GM21723 (cell line): ENCODE measurements around the gene CEP63.
"Not testable (repeated sequence)": the region's sequence is repeated elsewhere in the genome, so short reads cannot be mapped to it uniquely, and the experiment has no call there.

Experiments
- ATAC-seq: cut with Tn5 transposase; IDR thresholded peaks from one replicate; pipeline ENCODE4 v1.9.1; 2021; ENCODE audit warnings: mild to moderate bottlenecking, moderate library complexity; ENCODE audit not compliant: unreplicated experiment

The CEP63 gene

GRCh38 chr3:134567605-134568004 lies 81.7 kb downstream of the CEP63 start:
- no peak for ATAC-seq

GRCh38 chr3:134568790-134569189 lies 82.9 kb downstream of the CEP63 start:
- ATAC-seq, result no peak

- ATAC-seq, result not testable (repeated sequence)
These were observed 84.0 kb downstream of the CEP63 start for GRCh38 chr3:134569899-134570298.

GRCh38 chr3:134576426-134576825 lies 90.6 kb downstream of the CEP63 start:
- ATAC-seq, result no peak

GRCh38 chr3:134576831-134577230 lies 91.0 kb downstream of the CEP63 start:
- ATAC-seq, result no peak

DNA sequence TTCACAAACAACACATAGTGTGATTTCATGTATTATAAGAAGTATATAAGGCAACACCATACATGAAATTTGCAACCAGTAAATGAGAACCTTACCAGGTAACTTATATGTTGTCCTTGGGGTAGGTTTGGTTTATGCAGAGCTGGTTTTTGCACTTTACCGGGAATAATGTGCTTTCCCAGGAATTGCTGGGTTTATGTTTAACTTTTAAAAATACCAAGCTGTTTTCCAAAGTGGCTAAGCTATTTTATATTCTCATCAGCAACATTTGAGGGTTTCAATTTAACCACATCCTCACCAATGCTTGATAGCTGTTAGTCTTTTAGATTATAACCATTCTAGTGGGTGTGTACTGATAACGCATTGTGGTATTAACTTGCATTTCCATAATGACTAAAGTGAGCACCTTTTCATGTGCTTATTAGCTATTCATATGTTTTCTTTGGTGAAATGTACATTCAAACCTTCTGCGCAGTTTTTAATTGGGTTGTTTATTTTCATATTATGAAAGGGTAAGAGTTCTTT lies 93.3 kb downstream of the CEP63 start:
- no peak for ATAC-seq

GRCh38 chr3:134590766-134591165 lies 104.9 kb downstream of the CEP63 start:
- ATAC-seq, result no peak

- no peak for ATAC-seq
These were observed 106.9 kb downstream of the CEP63 start for GRCh38 chr3:134592806-134593205.

DNA sequence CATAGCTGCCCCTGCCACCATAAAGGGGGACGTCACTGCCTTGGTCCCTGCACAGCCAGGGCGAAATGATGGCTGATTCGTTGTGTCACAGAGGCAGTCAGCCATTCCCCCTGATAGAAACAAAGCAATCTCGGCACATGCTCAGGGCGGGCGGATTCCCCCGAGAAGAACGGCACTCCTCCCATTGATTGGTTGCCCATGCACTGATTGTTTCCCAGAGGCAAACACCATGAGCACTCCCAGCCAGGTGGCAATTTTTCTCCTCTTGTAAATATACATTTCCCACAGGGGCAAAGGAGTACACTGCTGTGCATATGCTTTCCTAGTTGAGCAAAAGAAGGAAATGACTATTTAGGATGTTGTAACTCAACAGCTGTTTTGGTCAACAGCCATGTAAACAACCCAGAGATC lies 108.5 kb downstream of the CEP63 start:
- no peak for ATAC-seq

DNA sequence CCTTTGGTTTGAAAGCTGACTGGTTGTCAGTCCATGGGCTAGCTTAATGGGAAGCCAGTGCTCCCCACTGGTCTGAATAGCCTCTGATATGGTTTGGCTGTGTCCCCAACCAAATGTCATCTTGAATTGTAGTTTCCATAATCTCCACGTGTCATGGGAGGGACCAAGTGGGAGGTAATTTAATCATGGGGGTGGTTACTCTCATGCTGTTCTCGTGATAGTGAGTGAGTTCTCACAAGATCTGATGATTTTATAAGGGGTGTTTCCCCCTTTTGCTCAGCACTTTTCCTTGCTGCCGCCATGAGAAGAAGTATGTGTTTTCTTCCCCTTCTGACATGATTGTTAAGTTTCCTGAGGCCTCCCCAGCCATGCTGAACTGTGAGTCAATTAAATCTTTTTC lies 109.1 kb downstream of the CEP63 start:
- not testable (repeated sequence) for ATAC-seq

GRCh38 chr3:134597390-134597970 lies 111.6 kb downstream of the CEP63 start:
- ATAC-seq, result no peak

- ATAC-seq, result no peak
These were observed 113.1 kb downstream of the CEP63 start for GRCh38 chr3:134598763-134599545.

DNA sequence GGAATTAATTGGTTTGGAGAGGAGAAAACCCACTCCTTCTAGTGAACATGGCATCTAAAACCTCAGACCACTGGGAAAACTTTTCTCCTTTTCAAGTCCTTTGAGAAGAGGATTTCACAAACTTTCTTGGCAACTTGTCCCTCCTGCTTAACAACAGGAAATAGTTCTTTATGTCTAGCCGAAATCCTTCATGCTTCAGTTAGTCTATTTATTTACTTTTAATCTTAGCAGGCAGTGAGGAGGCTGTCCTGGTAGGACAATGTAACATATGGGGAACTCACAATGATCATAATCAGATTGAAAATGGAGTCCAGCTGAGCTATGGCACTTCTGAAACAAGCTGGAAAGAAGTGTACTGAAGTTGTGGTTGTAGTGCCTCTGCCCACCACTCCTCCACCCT lies 114.3 kb downstream of the CEP63 start:
- ATAC-seq, result no peak

DNA sequence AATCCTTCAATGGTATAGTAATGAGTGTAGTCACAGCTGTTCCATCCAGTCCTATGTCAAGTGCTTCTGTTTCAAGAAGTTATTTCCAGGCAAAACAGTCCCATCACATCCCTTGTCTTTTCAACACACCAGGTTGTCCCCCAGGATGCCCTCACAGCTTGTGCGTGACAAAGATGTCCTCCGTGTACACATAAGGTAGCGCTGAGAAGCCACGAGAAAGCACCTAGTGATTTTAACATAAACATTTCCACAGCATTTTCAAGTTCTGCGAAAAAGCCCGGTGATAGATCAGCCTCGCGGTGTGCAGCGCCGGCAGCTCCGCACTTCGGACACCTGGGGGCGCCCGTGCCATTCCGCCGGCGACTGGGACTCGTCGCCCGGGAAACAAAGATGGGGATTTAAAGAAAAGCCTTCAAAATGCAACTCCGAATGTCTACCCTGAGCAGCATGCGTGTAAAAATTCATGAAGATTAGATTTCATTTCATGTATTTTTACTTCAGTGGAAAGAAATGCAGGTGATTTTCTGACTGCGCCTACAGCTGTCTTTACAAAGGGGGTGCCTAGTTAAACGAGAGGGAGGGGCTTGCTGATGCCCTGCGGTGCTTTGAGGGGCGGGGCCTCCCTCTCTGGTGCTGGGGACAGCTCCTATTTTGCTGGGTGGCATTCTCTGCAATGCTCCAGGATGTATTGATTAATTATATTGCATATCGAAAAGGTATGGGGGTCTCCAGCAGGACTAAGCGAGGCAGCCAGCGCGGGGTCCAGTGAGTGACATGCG lies 115.0 kb downstream of the CEP63 start:
- ATAC-seq, result peak; percentile 78

GRCh38 chr3:134601539-134602439 lies 115.9 kb downstream of the CEP63 start:
- ATAC-seq, result no peak

DNA sequence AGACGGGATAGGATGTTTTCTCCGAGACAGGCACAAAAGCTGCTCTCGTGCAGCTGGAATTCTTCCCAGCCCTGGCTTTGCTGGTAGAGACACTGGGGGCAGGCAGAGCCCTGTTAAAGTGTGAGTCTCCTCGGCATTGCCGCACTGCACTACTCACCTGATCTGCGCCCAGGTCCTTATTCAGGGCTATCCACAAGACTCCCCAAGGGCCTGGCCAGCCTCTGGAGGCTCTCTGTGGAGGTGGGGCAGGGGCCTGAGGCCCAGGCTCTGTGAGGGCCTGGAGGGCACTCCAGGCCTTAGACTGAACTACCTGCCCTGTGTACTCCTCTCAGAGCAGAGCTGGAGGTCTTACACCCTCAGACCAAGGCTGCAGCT lies 116.6 kb downstream of the CEP63 start:
- ATAC-seq, result no peak

- ATAC-seq, result no peak
These were observed 117.6 kb downstream of the CEP63 start for GRCh38 chr3:134603480-134603879.

DNA sequence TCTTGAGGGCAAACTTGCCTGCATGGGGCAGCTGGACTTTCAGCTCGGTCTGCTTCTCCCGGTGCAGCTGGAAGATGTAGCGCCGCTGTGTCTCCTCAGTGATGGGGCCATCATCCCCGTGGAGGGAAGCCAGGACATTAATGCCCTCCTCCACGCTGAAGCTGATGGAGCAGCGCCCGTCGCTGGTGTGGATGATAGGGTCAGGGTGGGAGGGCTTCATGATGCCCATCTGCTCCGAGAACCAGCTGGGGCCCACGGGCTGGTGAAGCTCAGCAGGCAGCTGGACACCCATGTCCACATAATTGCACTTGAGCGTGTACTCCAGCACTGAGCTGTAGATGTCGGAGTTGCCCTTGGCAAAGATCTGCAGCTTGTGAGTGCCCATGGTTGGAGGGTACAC lies 118.1 kb downstream of the CEP63 start:
- no peak for ATAC-seq

GRCh38 chr3:134605556-134605955 lies 119.7 kb downstream of the CEP63 start:
- no peak for ATAC-seq
